Fibroblast of skin of right quadriceps (primary cell): ENCODE data around the gene KRT17.

Source experiments
- DNase-seq: peaks from one replicate; pipeline ENCODE4 v3.0.0-alpha.2; 2013

The KRT17 gene

GRCh38 chr17:41624208-41625101 lies at the start of gene KRT17:
Gene KRT17 (minus strand): TSS chr17:41624575. CDS start chr17:41624509, 66 bp downstream.
- DNase-seq: no peak

GRCh38 chr17:41672153-41672552 lies 47.8 kb upstream of the KRT17 start:
- no peak for DNase-seq

GRCh38 chr17:41667280-41668041 lies 43.1 kb upstream of the KRT17 start:
- no peak for DNase-seq

- DNase-seq: peak; percentile 67
Observed at GRCh38 chr17:41666708-41667279, 42.4 kb upstream of the KRT17 start.

GRCh38 chr17:41666237-41666641 lies 41.9 kb upstream of the KRT17 start:
- DNase-seq: peak; percentile 54

- peak; percentile 81 for DNase-seq
Observed at GRCh38 chr17:41665566-41666236, 41.3 kb upstream of the KRT17 start.

- DNase-seq: no peak
Observed at GRCh38 chr17:41664587-41665565, 40.5 kb upstream of the KRT17 start.

- no peak for DNase-seq
Observed at GRCh38 chr17:41664172-41664457, 39.7 kb upstream of the KRT17 start.

- no peak for DNase-seq
Observed at GRCh38 chr17:41663451-41664171, 39.2 kb upstream of the KRT17 start.

- DNase-seq: no peak
Observed at GRCh38 chr17:41660221-41660711, 35.9 kb upstream of the KRT17 start.

- no peak for DNase-seq
Observed at GRCh38 chr17:41659427-41660212, 35.2 kb upstream of the KRT17 start.

- DNase-seq: no peak
Observed at GRCh38 chr17:41658846-41659245, 34.5 kb upstream of the KRT17 start.

GRCh38 chr17:41657936-41658335 lies 33.6 kb upstream of the KRT17 start:
- DNase-seq: no peak

- DNase-seq: no peak
Observed at GRCh38 chr17:41657176-41657754, 32.9 kb upstream of the KRT17 start.

GRCh38 chr17:41656249-41657023 lies 32.1 kb upstream of the KRT17 start:
- DNase-seq: no peak

- no peak for DNase-seq
Observed at GRCh38 chr17:41655611-41656111, 31.3 kb upstream of the KRT17 start.

- no peak for DNase-seq
Observed at GRCh38 chr17:41654678-41655607, 30.6 kb upstream of the KRT17 start.
